Endometrial microvascular endothelial cells (primary cell): ENCODE data around the gene PARP4. TPM values are rescaled to one million over a fixed set of nuclear protein-coding genes. Genes with fewer than 3 reads are reported as not detected.
"Not testable (repeated sequence)": the region's sequence is repeated elsewhere in the genome, so short reads cannot be mapped to it uniquely, and the experiment has no call there.

ENCODE experiments used
- in situ Hi-C: cut with HindIII; loops from 2 replicates; pipeline ENCODE4 v1.10.0; 2017; ENCODE audit warnings: low sequenced_read_pairs, low pct_unique_long_range_greater_than_20kb; ENCODE audit errors: inconsistent ontology term
- total RNA-seq: library from RNA; depleted of rRNA; stranded (reverse); fragments of >200 nt; gene quantifications from one replicate; pipeline ENCODE4 v1.2.3, GENCODE V29; 2015; ENCODE audit errors: inconsistent ontology term

PARP4 gene
- total RNA-seq: 103 TPM

- in situ Hi-C loops: no loop called here
Measured at GRCh38 chr13:24512197-24512907, at the start of gene PARP4. PARP4 (minus strand) TSS chr13:24512778; CDS start chr13:24503776, 9,002 bp downstream.

- in situ Hi-C loops: not testable (repeated sequence)
Measured at GRCh38 chr13:24560579-24561187, 48.1 kb upstream of the PARP4 start.

- in situ Hi-C loops: not testable (repeated sequence)
Measured at GRCh38 chr13:24559431-24560218, 47.0 kb upstream of the PARP4 start.

GRCh38 chr13:24557081-24557480 is 44.5 kb upstream of the PARP4 start:
- in situ Hi-C loops: no loop called here

- in situ Hi-C loops: not testable (repeated sequence)
Measured at GRCh38 chr13:24553892-24554291, 41.3 kb upstream of the PARP4 start.

- in situ Hi-C loops: not testable (repeated sequence)
Measured at GRCh38 chr13:24541476-24542352, 29.1 kb upstream of the PARP4 start.

- in situ Hi-C loops: no loop called here
Measured at GRCh38 chr13:24541127-24541475, 28.5 kb upstream of the PARP4 start.

- in situ Hi-C loops: no loop called here
Measured at GRCh38 chr13:24540236-24541126, 27.9 kb upstream of the PARP4 start.

GRCh38 chr13:24539500-24540165 is 27.1 kb upstream of the PARP4 start:
- in situ Hi-C loops: no loop called here

GRCh38 chr13:24529478-24529877 is 16.9 kb upstream of the PARP4 start:
- in situ Hi-C loops: no loop called here

GRCh38 chr13:24528816-24529398 is 16.3 kb upstream of the PARP4 start:
- in situ Hi-C loops: no loop called here

- in situ Hi-C loops: no loop called here
Measured at GRCh38 chr13:24527266-24527775, 14.7 kb upstream of the PARP4 start.

- in situ Hi-C loops: no loop called here
Measured at GRCh38 chr13:24520733-24521132, 8.2 kb upstream of the PARP4 start.

GRCh38 chr13:24516919-24517318 is 4.3 kb upstream of the PARP4 start:
- in situ Hi-C loops: no loop called here

GRCh38 chr13:24512908-24513213 is 283 bp upstream of the PARP4 start:
- in situ Hi-C loops: no loop called here

- in situ Hi-C loops: no loop called here
Measured at GRCh38 chr13:24511816-24512196, 772 bp downstream of the PARP4 start.
